H4 (cell line): ENCODE data around the gene CDKN1C. TPM values are rescaled to one million over a fixed set of nuclear protein-coding genes. Genes with fewer than 3 reads are reported as not detected.

Source experiments
- DNase-seq: peaks from one replicate; pipeline ENCODE4 v3.0.0-alpha.2; 2015; ENCODE audit warnings: low spot score
- total RNA-seq: library from RNA; depleted of rRNA; stranded (reverse); fragments of >200 nt; shearing (Covaris generic); gene quantifications from 2 replicates; pipeline ENCODE4 v1.2.3, GENCODE V29; 2014

The CDKN1C gene
- total RNA-seq, 1 experiment from 2014 or later = 5.1 TPM

DNA sequence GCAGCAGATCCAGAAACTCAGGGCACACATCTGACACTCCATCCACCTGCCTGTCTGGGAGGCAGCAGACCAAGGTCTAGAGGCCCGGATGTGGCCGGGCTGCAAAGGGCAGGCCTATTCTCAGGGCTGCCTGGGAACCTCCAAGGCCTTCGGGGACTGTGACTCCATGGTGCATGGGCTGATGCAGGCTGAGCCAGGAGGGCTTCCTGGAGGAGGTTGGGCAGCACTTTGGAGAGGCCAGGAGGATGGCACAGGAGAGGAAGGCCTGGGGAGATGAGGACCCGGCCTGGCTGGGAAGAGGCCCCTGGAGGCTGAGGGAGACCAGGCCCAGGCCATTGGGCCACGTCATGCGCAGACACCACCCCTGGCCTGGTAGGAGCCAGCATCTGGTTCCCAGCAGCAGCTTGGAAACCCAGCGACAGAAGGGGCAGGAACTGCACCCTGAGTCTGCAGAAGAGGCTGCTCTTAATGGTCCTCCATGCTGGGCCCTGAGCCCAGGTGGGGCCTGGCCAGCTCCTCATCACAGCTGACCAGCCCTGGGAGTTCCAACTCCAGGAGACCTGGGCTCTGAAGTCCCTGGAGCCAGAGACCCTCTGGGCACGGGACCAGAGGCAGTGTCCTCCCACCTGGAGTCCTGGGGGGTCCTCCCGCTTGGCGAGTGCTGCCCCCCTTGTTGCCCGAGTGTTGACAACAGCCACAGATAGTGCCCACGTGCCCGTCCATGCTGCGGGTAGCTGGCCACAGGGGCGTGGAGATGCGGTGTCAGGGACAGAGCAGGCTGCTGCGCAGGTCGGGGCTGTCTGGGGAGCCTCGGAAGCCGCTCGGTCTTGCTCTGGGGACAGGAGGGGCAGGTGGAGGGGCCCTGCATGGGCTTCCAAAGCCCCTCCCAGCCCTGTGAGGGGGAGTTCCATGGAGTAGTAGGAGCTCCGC, 38.1 kb upstream of the CDKN1C start:
- no peak for DNase-seq

- no peak for DNase-seq
These were observed 37.1 kb upstream of the CDKN1C start for GRCh38 chr11:2922655-2923054.

GRCh38 chr11:2921742-2922493, 36.3 kb upstream of the CDKN1C start:
- DNase-seq = no peak

DNA sequence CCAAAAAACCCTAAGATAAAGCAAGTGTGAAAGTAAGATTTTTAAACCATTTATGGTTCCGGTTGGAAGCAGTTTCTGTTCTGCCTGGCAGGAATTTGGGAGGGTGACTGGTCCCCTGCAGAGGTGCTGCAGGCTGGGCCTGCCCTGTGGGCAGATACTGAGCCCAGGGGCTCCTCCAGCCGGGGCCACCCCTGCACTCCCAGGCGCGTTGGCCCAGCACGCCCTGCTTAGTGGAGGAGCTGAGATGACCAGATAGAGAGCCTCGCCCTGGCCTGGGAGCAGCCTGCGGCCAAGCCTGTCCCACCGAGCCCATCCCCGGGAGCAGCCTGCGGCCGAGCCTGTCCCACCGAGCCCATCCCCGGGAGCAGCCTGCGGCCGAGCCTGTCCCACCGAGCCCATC, 35.7 kb upstream of the CDKN1C start:
- DNase-seq = no peak

DNA sequence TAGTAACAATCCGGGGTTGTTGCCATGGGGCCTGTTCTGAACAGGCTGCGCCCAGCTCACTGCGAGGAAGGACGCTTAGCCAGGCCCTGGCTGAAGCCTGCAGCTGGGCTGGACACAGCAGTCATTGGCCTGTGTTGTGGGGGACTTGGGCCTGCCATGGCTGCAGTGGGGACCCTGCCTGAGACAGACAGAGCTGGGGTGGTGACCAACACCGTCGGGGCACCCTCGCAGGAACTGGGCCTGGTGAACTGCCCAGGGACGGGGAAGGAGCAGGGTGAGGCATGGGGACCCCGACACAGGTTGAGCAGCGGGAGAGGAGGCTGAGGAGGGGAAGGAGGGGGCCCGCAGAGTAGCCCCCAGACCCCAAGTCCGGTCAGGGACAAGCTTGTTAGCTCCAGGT, 34.8 kb upstream of the CDKN1C start:
- DNase-seq = no peak

DNA sequence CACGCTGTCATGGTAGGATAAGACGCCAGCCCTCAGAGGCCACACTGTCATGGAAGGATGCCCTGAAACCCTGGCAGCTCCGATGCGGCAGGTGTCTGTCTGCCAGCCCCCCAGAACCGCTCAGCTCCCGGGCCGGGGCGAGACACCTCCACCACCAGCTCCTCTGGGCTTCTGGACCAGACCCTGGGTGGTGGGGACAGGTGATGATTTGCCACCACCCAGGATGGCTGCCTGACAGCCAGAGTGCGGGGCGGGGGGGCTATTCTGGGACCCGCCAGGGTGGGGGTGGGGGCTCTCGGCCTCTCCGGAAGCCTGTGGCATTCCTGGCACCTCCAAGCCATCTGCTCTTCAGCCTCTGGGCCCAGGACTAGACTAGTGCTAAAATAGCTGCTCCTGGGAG, 34.3 kb upstream of the CDKN1C start:
- no peak for DNase-seq

DNA sequence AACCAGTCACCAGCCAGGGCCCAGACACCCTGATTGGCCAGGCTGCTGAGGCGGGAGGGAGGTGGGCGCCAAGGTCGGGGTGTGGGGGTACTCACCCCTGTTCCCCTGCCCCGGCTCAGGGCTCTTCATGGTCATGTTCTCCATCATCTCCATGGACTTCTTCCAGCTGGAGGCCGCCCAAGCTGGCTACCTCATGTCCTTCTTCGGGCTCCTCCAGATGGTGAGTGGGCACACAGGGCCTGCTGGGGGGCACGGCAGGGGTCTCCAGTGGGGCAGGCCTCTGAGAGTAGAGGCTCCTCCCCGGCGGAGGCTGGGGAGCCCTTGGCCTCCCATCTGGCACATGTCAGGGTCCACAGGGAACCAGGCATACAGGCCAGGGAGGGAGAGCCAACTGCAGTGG, 33.6 kb upstream of the CDKN1C start:
- no peak for DNase-seq

DNA sequence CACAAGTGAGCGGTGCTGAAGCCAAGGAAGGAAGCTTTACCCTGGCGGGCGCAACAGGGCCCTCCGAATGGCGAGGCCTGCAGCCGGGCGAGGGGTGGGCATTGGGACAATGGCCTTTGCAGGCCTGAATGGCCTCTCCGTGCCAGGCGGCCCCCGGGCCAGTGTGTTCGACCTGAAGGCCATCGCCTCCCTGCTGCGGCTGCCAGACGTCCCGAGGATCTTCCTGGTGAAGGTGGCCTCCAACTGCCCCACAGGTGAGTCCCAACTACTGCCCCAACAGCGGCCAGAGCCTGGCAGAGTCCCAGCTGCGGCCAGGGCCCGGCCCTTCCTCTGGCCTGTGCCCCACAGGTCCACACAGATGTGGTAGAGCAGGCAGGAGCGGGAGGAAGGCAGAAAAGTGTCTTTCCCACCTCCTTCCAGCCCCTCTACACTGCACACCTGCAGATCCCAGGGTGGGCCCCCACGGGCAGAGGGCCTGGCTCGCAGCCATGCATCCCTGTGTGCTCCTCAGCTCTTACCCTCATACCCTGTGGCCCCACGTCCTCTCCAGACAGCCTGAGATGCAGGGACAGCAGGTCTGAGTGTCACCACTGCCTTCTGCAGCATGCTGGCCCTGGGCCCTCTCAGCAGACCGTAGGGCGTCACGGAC, 32.4 kb upstream of the CDKN1C start:
- no peak for DNase-seq

GRCh38 chr11:2916892-2917645, 31.5 kb upstream of the CDKN1C start:
- no peak for DNase-seq

DNA sequence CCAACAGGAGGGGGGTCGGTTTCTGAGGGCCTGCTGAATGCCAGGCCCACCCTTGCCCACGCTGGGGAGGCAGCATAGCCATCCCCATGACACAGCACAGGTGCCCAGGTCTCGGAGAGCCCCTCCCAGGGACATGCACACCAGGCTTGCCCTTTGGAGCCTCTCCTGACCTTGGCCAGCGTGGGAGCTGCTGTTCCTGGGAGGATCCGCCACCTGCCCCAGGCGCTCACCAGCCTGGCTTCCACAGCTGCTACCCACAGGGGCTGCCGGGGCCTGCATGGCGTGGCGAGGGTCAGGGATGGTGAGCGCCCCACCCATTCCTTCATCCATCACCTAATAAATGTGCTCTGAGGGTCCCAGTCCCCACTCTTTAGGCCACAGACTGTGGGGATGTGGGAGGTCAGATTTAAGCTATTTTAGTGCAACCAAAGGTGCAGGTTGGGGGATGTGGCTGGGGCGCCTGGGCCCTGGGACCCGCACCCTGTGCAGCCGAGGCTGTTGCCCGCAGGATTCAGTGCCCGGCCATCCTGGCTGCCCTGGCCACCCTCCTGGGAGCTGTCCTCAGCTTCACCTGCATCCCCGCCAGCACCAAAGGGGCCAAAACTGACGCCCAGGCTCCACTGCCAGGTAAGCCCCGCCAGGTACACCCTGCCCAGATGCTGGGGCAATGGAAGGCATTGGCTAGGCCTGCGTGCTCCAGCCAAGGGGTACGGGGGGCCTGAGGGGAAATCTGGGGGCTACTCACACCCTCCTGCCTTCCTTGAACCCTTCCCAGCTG, 30.7 kb upstream of the CDKN1C start:
- no peak for DNase-seq

DNA sequence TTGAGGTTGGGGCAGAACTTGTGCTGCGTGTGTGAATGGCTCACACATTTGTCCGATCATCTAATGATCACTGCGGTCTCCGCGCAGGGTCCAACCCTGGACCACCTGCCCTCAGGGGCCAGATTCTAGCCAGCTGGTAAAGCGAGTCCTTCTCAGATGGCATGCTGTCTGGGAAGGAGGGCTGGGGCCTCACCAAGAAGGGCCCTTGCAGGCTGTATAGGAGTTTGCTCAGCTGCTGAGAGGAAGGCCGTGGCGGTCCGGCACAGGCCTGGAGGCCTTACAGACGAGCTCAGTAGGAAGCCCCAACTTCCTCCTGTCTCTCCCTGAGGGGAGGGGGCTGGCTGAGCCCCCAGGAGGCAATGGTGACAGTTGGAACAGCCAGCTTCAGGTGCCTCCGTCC, 29.9 kb upstream of the CDKN1C start:
- no peak for DNase-seq

DNA sequence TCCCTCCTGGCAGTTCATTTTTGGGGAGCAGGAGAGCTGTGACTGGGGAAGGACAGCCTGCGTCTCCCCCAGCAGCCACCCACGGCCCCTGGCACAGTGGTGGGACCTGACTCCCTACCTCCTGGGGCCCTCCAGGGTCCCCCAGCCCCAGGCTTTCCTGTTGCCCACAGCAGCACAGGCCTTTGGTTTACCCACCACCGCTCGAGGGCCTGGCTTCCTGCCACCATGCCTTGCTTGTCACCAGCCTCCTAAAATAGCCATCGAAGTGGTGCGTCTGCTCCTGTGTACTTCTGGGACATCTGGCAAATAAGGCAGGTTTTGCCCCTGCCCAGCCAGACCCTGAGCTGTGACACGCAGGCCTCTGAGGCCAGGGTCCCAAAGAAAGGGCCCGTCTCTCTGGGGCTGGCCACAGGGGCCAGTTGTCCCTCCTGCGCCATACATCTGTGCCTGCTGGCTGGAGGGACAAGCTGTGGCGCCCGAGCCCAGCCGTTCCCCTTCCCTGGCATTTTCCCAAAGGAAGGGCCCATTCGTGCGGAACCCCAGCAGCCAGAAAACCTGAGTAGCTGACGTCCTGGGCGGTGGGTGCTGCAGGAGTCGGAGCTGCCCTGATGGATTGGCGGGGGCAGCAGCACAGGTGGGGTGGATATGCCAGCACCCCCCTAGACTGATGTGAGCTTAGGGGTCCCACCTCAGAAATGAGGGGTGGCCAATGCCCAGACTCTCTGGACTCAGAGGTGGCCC, 29.1 kb upstream of the CDKN1C start:
- no peak for DNase-seq

DNA sequence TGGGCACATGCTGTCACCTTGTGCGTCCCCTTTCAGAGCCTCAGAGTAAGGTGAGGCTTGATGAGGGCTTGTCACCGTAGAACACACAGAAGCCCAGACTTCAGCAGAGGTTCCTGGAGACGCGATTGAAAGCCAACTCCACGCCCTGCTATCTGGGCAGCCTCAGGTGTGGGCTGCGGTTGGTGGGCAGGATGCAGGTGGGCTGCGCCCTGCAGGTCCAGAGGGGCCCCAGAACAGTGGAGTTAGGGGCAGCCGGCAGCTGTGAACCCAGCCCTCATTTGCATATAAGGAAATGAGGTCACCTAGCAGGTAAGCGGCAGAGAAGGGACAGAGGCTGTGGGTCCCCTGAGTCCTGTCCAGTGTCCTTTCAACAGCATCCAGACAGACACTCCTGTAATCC, 28.2 kb upstream of the CDKN1C start:
- DNase-seq = no peak

- DNase-seq = no peak
These were observed 27.4 kb upstream of the CDKN1C start for GRCh38 chr11:2913019-2913431.

- peak; percentile 92 for DNase-seq
These were observed 26.9 kb upstream of the CDKN1C start for GRCh38 chr11:2912498-2912897.

DNA sequence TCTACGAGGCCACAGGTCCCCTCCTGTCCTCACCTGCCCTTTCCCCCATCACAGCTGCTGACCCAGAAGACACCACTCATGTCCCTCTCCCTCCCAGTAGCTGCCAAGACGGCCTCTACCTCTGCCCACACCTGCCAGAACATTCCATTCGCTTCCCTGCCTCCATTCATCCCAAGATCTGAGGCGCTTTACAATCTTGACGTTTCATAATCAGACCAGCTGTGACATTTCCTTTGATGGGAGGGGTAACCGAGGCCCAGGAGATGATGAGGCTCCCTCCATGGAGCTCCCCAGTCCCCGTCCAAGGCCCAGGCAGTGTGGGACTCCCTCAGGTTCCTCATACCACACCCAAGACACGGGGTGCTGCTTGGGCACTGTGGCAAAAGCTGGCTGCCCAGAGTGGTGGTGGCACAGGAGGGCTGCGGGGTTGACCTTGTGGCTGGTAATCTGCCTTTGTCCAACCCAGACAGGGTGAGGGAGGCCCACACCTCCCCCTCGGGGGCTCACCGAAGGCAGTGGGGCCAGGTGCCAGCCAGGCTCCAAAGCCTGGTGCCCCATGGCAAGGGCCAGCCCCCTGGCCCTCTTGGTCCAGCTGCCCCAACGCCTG, 26.3 kb upstream of the CDKN1C start:
- DNase-seq = no peak

DNA sequence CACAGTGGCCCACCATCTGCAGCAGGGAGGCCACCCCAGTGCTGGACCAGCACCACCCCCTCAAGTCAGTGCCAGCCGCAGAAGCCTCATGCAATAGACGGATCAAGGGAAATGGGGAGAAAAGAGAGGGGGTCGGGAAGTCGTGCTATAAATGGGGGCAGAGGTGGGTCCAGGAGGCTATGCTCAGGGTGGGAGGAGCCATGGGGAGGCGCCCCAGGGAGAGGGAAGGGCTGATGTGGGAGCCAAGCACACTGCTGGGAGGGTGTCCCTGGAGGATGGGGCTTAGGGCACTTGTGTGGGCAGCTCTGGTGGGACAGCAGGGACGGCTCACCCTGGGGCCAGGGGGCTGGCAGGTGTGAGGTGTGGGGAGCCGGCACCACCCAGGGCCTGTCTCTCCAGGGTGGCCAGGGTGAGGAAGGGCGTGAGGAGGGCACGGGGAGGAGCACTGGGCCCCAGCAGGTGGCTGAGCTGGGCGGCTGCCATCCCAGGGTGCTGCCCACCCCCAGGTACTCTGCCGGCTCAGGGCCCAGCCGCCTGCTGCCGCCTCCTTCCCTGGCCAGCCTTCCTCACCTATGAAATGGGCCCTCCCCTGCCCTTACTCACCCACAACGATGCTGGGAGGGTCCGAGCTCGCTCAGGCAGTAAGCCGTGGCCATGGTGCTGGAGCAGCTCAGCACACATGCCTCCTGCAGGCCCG, 25.7 kb upstream of the CDKN1C start:
- DNase-seq = no peak

- no peak for DNase-seq
These were observed 24.9 kb upstream of the CDKN1C start for GRCh38 chr11:2910401-2910955.
